ENCODE data around the gene RPA3. TPM values are rescaled to one million over a fixed set of nuclear protein-coding genes. Genes with fewer than 3 reads are reported as not detected.

The RPA3 gene
- total RNA-seq, 1 experiment from 2014 or later, result 108 TPM

- Mint-ChIP-seq H3K9me3 (no peaks in the 10 kb centered on the region; a peak in 1 of 5 replicates), H3K27me3 (ENCODE audit: low read depth) (no peaks in the 10 kb centered on the region), H3K4me3 (no peak overlapping the region), H3K4me1 (peaks cover 0 to 10% of the 10 kb centered on the region in 2 experiments; a peak in 1 of 4 replicates), H3K36me3 (ENCODE audit: insufficient read depth in 1 of 3, low read depth in 3 of 3) (no peaks in the 10 kb centered on the region), H3K27ac (peak overlapping the region in 1 of 3 experiments; percentile 35; a peak in 1 of 7 replicates)
- H2BK20ac ChIP-seq (ENCODE audit: low read depth, low read length, poor library complexity, severe bottlenecking), result no peak overlapping the region
- H3K4ac ChIP-seq (ENCODE audit: low read depth, low read length), result no peak overlapping the region
- no peaks in the 10 kb centered on the region for H3K9me3 ChIP-seq (ENCODE audit: control insufficient read depth, low read depth, low read length)
- H4K20me1 ChIP-seq (ENCODE audit: control insufficient read depth, insufficient read depth, insufficient read length), result no peaks in the 10 kb centered on the region
- no peaks in the 10 kb centered on the region for H3K27me3 ChIP-seq (ENCODE audit: insufficient read depth, low read length)
- H3K79me1 ChIP-seq (ENCODE audit: insufficient read depth, low read depth, low read length, poor library complexity, severe bottlenecking), result no peaks in the 10 kb centered on the region
- H3T11ph ChIP-seq (ENCODE audit: low read length), result no peak overlapping the region
- no peak overlapping the region for H2BK15ac ChIP-seq (ENCODE audit: low read depth, low read length)
- no peak overlapping the region for H3K14ac ChIP-seq (ENCODE audit: insufficient read depth, low read length)
- H3K4me2 ChIP-seq (ENCODE audit: insufficient read depth, insufficient read length, low read length), result no peak overlapping the region
- no peak overlapping the region for H4K5ac ChIP-seq (ENCODE audit: insufficient read length, low read depth, low read length)
- H4K91ac ChIP-seq (ENCODE audit: insufficient read length, low read depth, low read length), result no peak overlapping the region
- H2AFZ ChIP-seq (ENCODE audit: low read length), result no peak overlapping the region
- no peak for DNase-seq
- H2BK12ac ChIP-seq (ENCODE audit: insufficient read length, low read depth, low read length), result no peak overlapping the region
- no peaks in the 10 kb centered on the region for H3K79me2 ChIP-seq (ENCODE audit: insufficient read depth, low read length)
- no peak overlapping the region for H3K9ac ChIP-seq (ENCODE audit: extremely low read depth, insufficient read length, low read length)
- no peak overlapping the region for H2BK120ac ChIP-seq (ENCODE audit: low read depth, low read length, poor library complexity, severe bottlenecking)
- no peaks in the 10 kb centered on the region; the same call in 1 of the 2 replicates for H3K4me1 ChIP-seq (ENCODE audit: insufficient read depth, low read length)
- H3K23ac ChIP-seq (ENCODE audit: insufficient read length, low read depth, low read length), result no peak overlapping the region
- no peak overlapping the region for H3K56ac ChIP-seq (ENCODE audit: insufficient read length, low read depth, low read length)
- TF ChIP-seq CTCF (conservative IDR thresholded peaks at IDR 0.05), result no peak
- WGBS (ENCODE audit: extremely low coverage, insufficient read length, low lambda C conversion rate), result no CpG with 5 or more reads among the region's 2 CpGs
- no peak overlapping the region for H3K27ac ChIP-seq (ENCODE audit: insufficient read length, low read depth, low read length)
- H2BK5ac ChIP-seq (ENCODE audit: insufficient read length, low read length), result no peak overlapping the region
- H3K18ac ChIP-seq (ENCODE audit: insufficient read length, low read depth, low read length), result no peak overlapping the region
- no peaks in the 10 kb centered on the region for H3K23me2 ChIP-seq (ENCODE audit: insufficient read length, low read depth, low read length, poor library complexity, severe bottlenecking)
- no peak overlapping the region for H2AK5ac ChIP-seq (ENCODE audit: insufficient read length, low read length)
- H4K8ac ChIP-seq (replicated peaks; ENCODE audit: insufficient read length, low read depth, low read length), result no peak overlapping the region
Measured at GRCh38 chr7:7686811-7687508, 31.4 kb downstream of the RPA3 start.
